Kasumi-1 (cell line): ENCODE measurements around the gene TYRO3.

ENCODE experiments used
- DNase-seq, 2 experiments: peaks; one replicate each; lab custom pipeline; 2025; lab: John Stamatoyannopoulos, UW

Gene TYRO3

GRCh38 chr15:41558400-41559238, at the start of gene TYRO3:
TSS of gene TYRO3 (plus strand) at chr15:41559212. CDS start at chr15:41559258, 46 bp downstream.
- no peak for DNase-seq

DNA sequence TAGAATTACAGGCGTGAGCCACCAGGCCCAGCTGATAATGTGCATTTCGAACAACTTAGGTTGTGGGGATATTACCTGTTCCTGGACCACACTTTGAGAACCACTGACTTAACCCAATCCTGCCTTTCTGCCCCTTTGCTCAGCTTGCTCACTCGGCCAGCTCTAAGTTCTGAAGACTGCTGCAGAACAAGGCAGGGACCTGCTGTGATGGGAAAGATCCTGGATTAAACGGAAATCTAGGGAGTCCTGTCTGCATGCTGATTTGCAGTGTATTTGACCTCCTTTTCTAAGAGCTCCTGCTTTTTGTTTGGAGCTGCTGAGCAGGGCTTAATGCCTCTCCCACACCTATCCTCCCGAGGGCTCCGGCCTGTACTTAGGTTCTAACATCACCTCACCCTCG, 48.3 kb upstream of the TYRO3 start:
- DNase-seq = no peak

GRCh38 chr15:41511331-41511898, 47.6 kb upstream of the TYRO3 start:
- no peak for DNase-seq

GRCh38 chr15:41511899-41512369, 47.1 kb upstream of the TYRO3 start:
- DNase-seq = no peak

DNA sequence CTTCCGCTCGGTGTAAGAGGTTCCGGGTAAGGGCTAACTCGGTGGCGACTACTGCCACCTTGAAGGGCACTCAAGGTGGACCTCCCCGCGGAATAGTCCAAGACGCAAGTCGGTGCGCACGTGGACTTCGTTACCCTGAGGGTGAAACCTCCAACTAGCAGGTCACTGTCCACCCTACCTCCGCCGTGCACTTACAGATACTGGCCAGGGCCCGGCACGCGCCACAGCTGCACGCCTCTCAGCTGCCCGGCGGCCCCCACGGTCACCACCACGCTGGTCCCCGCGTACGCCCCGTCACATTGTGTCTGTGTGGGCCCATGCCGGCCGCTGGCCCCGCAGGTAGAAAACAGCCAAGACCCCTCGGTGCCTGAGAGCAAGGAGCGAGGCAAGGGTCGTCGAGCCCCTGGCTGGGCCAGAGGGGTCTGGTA, 46.5 kb upstream of the TYRO3 start:
- DNase-seq = no peak

- no peak for DNase-seq
These were observed 46.0 kb upstream of the TYRO3 start for GRCh38 chr15:41512940-41513505.

DNA sequence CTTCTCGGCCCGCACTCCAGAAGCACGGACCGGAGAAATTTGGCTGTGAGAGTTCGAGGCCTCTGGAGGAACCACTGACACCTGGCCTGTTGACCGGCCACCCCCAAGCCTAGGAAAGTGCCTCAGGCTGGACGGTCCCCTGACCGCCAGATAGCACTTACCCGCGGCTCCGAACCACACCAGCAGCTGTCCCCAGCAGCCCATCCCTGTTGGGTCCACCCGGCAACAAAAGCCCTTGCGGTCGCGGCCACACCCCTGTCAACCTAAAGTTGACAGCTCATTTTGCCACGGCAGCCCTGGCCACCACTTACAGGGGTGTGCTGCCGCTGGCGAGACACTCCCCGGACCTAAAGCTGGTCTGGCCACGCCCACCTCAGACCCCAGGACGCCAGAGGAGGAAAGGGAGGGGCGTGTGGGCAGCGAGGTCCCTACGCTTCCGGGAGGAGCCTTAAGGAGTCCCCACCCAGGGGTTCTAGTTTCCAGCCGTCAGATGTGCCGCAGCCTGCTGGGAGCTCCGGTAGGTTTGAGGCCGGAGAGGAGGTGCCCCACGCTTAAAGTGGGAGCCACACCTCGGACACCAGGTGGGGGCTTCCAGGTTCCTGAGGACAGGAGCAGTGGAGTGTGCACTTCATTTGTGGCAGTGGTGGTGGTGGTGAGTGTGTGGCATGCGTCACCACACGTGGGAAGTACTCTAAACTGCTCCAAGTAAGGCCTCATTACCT, 45.3 kb upstream of the TYRO3 start, which contains the start of gene LTK:
LTK (minus strand) TSS at position 322 of the 722 bp plus-strand sequence; CDS start at position 204, 118 bp downstream.
- DNase-seq = no peak

GRCh38 chr15:41517895-41518449, 41.0 kb upstream of the TYRO3 start:
- DNase-seq = no peak

DNA sequence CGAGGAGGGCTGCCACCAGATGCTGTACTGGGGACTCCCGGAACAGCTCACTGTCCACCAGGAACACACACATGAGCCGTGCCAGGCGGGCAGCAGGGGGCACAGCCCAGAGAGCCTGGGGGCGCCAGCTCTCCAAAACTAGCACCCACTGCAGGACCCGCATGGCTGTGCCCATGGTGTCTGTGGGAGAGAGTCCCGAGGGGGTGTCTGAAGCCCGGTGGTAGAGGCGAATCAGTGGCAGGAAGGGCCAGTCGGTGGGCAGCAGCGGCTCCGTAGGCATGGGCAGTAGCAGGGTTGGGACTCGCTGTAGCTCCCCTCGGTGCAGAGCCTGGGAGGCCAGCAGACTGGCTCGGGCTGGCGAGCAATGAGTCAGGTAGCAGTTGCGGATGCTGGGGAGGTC, 38.4 kb upstream of the TYRO3 start:
- DNase-seq = no peak

- no peak for DNase-seq
These were observed 37.4 kb upstream of the TYRO3 start for GRCh38 chr15:41521614-41522013.

- DNase-seq = no peak
These were observed 35.9 kb upstream of the TYRO3 start for GRCh38 chr15:41523097-41523496.

GRCh38 chr15:41530363-41530956, 28.6 kb upstream of the TYRO3 start:
- DNase-seq = peak in 1 of 2 experiments; percentile 19

DNA sequence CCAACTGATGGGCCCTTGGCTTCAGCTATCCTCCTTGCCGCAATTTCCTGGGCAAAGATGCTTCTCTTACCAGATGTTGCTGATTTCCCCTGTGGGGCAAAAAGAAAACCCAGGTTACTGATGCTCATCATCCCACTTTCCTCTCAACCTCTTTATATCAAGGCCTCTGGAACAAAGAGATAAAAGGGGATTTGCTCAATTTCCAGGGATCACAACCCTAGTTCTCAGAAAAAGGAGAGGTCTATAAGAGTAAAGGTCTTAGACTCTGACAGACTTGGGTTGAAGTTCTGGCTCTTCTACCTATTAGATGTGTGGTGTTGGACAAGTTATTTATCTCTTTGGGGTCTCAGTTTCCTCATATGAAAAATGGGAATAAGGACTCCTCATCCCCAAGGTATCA, 23.5 kb upstream of the TYRO3 start:
- DNase-seq = no peak

DNA sequence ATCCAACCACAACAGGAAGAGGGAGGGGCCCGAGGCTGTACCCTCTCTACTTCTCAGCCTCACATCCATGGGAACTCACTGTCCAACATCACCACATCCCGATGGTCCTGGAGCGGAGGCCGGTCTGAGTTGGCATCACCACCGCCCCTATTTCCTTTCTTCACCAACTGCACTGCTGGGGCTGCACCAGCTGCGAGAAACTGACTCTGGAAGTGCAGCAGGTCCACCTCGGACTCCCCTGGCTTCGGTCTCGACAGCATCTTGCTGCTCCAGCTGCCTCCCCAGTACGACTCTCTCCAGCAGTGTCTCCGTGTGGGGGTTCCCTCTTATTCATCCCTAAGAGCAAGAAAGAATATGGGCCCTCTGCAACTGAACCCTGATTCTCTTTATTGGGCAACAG, 22.1 kb upstream of the TYRO3 start:
- no peak for DNase-seq

DNA sequence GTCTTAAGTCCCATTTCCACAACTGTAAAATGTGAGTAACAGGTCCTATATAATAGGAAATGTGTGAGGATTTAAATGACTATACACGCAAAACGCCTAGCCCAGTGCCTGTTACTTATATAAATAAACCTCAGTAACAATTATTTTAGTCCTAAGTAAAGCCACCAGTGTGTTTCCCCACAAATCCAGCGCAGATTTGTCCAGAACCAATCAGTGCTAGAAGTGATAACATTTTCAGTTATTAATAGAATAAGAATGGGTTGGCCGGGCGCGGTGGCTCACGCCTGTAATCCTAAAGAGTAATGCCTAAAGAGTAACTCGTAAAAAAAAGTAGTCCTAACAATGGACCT, 15.5 kb upstream of the TYRO3 start:
- no peak for DNase-seq

DNA sequence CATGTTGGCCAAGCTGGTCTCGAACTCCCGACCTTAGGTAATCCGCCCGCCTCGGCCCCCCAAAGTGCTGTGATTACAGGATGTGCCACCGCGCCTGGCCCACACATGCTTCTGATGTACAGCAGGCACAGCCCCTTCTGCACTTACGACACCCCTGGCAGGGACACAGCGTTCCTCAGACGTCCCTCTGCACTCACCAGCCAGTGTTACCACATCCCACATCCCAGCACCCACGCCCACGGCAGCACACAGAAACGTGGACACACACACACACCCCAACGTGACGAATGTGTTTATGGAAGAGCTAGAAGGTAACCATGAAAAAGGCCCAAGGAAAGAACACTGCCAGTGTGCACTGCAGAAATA, 14.4 kb upstream of the TYRO3 start:
- DNase-seq = no peak

DNA sequence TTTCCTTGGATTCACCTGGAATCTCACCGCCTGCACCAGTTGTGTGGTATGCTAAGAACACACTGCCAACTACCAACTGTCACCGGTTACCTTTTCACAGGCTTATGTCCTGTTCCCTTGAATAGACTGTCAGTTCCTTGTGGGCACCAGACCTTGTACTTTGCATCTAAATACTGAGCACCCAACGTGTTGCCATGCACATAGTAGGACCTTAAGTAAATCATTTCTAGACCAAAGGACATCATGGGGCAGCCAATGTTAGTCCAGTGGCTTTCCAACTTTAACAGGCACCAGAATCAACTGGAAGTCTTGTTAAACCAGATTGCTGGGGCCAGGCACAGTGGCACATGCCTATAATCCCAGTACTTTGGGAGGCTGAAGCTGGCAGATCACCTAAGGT, 13.8 kb upstream of the TYRO3 start:
- DNase-seq = no peak

- no peak for DNase-seq
These were observed 11.9 kb upstream of the TYRO3 start for GRCh38 chr15:41546851-41547786.

GRCh38 chr15:41550066-41550775, 8.8 kb upstream of the TYRO3 start:
- DNase-seq = no peak

GRCh38 chr15:41553731-41554130, 5.3 kb upstream of the TYRO3 start:
- DNase-seq = no peak
